Measurements from ENCODE around the gene CPA3.

Gene CPA3, protein sequence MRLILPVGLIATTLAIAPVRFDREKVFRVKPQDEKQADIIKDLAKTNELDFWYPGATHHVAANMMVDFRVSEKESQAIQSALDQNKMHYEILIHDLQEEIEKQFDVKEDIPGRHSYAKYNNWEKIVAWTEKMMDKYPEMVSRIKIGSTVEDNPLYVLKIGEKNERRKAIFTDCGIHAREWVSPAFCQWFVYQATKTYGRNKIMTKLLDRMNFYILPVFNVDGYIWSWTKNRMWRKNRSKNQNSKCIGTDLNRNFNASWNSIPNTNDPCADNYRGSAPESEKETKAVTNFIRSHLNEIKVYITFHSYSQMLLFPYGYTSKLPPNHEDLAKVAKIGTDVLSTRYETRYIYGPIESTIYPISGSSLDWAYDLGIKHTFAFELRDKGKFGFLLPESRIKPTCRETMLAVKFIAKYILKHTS

DNA sequence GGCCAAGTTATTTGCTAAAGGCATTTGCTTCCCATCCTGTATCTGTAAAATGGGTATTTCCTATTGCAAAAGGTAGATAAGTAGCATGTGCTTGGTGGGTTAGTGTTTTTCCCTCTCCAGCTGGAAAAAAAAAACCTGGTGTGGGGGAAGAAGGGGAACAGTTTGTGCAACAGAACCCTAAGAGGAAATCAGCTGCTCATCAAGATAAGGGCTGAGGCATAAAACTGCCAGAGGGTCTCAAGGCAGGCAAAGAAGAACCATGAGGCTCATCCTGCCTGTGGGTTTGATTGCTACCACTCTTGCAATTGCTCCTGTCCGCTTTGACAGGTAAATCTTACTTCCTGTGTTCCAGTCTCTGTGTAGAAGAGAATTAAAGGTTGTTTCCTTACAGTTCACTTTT, at the start of gene CPA3:
TSS of gene CPA3 (plus strand) at position 248 of the 400 bp plus-strand sequence. CDS start at position 260, 12 bp downstream.
- no peak for DNase-seq

DNA sequence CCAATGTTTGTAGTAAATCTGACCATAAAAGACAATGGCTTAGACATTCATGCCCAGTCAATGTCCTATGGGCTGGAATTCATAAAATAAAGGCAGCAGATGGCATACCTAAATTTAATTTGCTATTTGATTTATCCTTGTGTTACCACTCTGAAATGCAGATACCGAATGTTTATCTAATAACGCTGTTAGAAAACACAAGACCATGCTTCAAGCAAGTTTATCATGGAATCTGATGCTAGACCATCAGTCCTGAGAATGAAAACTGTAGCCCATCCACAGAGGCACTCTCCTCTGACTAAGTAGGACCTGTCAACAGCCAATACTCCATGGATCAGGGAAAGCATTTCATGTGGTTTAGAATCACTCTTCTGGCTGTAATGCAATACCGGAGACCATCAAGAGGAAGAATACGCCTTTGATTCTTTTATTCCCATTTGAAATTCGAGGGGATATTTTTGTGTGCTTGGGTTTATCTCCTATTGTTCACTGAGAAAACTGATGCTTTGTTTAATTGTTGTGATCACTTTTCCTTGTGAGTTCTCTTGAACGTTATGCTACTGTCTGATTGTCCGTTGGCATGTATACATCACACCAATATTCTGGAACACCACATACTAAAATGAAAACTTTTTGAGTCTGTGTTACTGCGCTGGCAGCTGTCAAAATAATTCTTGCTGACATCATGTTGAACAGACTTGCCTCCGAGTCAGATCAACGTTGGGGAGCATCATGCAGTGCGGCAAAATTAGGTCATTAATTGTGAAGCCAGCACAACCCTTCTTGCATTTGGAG, 49.6 kb upstream of the CPA3 start:
- no peak for DNase-seq

DNA sequence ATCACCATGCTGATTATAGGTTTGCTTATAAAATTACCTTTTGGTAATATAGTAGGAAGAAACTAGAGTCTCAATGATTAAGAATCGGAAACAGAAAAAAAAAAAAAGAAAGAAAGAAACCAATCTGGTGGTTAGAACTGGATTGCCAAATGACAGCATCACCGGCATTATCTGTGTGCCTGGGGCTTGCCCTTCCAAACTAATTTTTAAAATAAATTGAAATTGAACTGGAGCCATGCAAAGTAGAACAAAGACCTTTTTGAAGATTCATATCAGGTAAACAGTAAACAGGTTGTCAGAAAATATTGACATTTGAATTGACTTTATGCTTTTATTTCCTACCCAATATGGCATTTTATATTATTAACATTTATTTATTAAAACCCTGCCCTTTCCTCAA, 48.7 kb upstream of the CPA3 start:
- no peak for DNase-seq

DNA sequence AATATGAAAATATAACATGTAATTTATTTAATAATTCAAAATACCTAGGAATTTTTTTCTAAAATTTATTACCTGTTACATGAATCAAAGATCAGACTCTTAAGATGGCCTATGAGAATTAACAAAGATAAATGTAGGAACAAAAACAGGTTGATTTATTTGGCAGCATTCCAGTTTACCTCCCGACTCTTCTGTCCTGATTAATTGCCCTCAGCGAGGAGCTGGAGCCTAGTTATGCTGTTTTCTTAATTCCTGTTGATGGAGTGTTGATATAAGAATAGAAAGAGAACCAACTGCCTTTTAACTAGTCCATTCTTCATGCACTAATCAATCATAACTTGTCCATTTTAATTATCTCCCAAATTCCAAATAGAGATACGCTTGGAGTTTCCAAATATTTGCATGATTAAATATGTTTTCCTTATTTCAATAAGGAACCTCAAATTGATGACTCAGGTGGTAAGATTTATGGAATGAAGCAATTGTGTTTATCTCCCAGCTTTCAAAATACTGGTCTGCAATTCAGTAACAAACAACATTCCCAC, 48.0 kb upstream of the CPA3 start:
- no peak for DNase-seq

DNA sequence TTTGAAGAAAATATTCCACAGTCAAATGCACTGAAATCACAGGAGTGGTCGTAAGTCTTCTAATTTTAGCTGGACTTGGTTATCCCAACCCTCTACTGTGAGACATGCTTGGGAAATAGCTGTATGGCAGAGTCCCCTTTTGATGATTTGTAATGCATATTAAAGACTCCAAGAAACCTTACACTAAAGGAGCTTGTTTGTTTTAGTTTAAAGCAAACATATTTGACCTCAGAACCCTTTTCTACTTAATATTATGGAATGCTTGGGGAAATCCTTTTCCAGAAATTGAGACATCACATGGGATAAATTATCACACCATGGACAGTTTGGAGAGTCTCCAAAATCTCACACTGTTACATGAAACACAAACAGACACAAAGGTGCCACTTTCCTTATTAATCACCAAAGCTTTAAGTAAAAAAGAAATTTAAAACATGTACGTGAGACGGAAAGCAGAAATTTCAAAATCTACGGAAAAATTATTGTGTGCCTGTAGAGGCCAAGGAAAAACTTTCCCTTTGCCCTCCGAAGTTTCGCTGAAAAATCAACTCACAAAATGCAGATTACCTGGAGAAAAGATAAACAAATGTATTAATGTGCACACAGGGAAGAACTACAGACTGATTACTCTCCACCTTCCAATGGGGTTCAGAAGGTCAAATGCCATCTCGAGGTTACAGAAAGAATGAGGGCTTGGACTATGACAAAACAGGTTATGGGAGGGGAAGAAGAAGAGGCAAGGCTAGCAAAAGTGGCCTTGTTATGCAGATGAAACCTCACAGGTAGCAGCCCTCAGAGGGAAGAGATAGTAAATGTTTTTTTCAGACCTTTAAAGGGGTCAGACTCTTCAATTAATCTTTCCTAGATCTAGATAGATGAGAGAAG, 44.5 kb upstream of the CPA3 start:
- no peak for DNase-seq

DNA sequence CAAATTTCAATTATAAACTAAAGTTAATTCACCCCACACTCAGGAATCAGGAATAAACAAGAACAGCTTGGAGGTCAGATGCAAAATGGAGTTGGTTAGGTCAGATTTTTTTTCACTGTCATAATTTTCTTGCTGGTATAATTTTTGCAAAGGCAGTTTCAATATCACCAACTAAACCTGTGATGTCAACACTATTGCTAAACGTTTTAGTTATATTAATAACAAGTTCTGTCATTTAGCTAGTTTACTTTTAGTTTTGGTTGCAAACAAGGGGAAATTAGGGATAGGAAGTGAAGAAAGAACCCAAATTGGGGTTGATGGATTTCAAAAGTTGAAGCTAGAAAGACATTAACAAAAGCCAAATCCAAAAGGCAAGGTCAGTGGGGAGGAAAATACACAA, 42.1 kb upstream of the CPA3 start:
- peak; percentile 48 to 65 for DNase-seq

DNA sequence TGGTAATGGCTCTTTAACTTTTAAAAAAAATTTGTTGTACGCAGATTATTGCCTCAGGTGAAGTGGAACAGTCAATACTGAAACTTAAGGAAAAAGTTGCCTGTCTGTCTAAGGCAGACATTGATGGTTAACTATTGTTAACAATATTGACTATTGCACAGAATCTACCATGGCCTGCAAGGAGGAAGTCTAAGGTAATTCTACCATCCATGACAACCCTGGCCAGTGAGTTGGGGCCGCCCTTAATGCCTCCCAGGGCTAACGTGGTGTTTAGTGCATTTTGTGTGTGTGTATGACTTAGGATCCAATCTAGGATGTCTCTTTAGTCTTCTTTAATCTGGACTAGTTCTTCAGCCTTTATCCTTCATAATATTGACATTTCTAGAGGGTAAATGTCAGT, 39.6 kb upstream of the CPA3 start:
- DNase-seq = no peak

DNA sequence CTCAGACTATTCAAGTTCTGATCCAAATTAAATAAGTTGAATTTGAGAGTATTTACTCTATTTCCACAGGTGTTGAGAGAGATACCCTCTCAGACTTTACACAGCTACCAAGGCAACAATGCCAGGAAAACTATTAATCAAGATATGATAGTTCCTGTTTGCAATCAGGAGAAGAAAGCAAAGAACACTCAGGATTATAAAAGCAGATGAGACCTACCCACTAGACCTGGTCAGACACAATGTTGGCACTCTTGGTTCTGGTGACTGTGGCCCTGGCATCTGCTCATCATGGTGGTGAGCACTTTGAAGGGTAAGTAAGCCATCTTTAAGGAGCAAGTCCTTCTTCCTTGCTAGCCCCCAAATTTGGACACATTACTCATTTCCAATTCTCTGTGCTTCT, 37.5 kb upstream of the CPA3 start, which contains the start of gene CPB1:
TSS of gene CPB1 (plus strand) at position 227 of the 400 bp plus-strand sequence. CDS start at position 240, 13 bp downstream.
- DNase-seq = no peak

DNA sequence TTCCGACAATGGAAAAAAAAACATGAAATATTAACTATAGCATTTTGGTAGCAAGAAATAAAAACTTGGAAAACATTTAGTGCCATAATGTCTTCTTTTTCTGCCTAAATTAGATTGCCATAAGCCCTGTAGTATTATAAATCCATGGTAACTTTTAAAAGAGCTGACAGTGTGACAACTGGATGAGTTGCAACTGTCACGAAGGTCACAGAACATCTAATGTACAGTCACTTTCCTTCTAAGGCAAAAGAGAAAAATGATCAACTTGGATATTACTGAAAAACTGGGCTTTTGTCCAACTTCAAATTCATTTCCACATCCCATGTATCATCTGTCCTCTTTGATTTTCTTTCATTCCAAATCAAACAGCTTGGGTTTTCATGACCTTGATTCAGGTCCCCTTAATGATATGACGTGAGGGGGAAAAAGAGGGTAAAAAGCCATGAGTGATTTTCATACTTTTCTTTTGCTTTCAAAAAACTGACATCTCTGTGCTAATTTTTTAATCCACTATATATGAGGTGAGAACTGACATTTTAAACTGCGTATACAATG, 36.9 kb upstream of the CPA3 start:
- DNase-seq = no peak

DNA sequence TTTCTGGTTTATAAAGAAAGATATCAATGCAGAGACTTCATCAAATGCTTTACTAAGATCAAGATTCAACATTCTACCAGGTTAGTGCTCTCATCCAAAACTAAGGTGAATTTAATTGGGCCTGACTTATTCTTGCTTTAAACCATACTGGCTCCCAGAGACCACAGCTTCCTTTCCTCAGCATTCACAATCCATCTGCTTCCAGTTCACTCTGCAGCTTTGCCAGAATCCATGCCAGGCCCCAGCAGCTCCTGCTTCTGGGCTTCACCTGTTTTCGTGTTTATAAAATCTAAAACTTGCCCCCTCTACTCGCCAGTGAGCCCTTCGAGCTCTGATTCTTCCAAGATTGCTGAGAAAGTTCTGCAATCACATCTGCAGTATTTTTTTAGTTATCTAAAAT, 35.2 kb upstream of the CPA3 start:
- DNase-seq = no peak

DNA sequence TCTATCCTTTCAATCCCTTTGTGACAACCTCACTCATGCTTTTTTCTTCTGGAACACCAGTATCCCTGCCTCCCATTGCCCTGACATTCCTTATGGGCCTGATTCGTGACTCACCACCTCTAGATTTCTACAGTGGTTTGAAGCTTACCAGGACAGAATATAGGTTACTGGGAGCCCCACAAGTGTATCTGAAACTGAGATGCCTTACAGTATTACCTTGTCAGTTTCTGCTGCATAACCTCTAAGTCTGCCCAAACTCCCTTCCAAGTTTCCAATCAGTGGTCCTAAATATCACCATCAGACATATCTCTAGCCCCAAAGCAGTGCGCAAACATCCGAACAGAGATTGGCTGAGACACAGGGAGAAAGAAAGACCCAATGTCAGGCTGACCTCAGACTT, 31.9 kb upstream of the CPA3 start:
- no peak for DNase-seq

DNA sequence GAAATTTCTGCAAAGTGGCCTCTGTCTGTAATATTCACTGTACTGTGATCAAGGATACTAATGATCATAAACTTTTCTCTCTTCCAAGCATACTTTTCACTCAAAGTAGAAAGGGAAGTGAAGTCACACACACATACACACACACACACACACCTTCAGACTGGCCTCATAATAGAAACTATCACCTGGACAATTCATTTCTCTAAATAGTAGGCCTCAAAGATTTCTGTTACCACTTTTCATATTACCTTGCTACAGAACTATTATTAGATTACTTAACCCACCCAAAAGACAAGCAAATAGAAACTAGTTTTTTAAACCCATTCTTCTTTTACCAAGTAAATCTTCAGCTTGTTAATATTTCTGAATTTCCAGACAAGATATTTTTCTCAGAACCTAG, 25.3 kb upstream of the CPA3 start:
- no peak for DNase-seq

DNA sequence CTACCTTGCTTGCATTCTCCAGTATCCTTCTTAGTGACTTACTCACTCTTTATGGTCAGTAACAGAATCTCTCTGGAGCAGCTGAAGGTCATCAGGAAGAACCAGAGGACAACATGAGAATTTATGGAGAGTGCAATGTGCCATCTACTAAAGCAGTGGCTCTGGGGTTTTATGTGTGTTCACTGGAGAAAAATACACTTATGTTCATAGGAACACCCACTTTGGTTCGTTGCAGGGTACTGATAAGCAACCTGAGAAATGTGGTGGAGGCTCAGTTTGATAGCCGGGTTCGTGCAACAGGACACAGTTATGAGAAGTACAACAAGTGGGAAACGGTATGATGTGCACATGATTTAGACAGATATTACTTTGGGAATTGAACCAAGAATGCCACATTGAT, 24.6 kb upstream of the CPA3 start:
- no peak for DNase-seq

DNA sequence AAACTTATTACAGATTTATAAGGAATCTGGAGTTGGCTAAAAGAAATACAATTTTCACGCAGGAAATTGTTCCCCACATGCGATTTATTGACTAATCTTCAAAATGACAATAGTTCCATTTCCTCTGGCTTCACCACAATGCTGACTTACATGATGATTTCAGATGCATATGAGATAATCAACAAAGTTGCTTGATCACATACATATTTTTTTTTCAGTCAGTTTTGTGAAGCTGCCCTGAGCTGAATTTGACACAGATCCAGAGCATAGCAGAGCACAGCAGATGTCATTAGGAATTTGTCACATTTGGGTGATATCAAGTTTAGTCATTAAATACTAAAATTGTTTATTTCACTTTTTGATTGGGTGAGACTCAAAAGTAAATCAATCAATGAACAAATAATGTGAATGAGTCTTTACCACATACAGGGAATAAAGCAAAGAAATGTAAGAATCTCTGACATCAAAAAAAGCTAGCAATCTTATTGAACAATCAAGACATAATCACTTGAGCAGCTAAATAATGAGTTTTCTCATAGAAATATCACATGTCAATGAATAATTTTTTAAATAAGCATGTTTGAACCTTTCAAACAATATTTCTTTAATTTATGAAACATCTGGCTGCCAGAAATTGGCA, 19.2 kb upstream of the CPA3 start:
- no peak for DNase-seq

DNA sequence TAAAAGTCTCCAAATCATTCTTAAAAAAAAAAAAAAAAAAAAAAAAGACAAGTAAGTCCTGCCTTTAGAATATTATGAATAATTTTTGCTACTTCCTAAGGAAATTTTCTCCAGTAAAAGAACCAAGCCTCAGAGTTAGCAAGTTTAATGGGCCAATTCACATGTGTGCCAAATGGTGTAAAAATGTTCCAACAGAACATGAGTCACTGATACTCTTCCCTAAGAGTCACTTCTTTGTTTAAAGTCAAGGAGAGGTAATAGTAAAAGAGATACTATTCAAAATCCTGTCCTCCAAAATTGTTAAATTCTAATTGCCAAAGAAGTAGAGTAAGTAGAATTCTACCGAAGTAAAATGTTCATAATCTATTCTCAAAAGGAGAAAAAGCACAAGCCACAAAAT, 17.7 kb upstream of the CPA3 start:
- DNase-seq = no peak

DNA sequence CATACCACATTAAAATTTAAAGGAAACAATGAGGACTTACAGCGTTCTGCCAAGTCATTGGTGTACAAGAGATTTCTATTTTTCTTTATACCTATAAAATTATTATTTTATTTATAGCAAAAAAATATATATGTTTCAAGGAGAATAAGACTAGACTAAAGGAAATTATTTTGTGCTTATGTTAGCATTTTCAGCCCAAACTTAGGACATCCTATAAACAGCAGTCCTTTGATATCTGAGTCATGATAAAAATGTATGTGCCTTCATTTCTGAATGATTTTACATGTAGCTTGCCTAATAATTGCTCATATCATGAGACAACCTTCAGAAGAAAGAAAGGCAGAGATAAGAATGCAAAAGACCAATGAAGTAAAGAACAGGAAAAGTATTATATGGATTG, 16.7 kb upstream of the CPA3 start:
- no peak for DNase-seq

DNA sequence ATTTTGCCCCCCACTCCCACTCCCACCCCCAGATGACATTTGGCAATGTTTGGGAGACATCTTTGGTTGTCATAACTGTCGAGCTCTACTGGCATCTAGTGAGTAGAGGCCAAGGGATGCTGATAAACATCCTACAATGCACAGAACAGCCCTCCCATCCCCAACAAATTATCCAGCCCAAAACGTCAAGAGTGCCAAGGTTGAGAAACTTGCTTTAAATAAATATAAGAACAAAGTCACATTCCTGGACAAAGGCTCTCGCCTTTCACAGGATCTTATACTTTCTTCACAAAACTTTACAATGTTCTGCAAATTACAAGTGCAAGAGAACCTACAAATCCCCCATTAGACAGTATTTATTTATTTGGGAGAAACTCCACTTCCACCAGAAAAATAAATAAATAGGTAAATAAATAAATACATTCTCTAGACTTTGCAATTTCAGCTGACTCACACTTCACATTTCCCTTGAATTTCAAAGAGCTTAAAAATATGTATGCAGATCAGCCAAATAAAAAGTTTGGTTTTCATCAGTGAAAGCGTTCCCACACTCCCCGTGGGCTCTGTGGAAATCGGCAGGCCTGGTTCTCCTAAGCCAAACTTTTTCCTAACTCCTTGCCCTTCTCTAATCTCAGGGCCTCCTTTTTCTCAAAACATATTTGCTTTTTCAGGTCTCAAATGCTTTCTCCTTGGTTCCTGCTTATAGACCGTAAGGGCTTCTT, 12.7 kb upstream of the CPA3 start:
- no peak for DNase-seq

DNA sequence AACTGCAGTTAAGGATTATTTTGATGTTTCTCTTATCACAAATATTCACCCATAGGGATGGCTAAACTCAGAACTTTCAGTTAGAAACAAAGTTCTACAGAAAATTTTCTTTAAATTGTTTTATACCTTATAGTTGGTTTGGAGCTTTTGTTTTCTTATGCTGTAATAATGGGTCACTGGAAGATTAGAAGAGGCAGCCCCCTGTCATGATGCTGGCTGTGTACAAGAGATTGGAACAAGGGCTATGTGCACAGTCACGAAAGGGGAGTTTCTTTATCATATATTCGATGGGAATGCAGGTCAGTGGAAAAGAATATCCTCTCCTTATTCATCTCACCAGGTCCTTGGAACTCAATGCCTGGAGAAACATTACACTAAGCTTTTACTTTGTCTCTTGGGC, 12.0 kb upstream of the CPA3 start:
- DNase-seq = no peak

DNA sequence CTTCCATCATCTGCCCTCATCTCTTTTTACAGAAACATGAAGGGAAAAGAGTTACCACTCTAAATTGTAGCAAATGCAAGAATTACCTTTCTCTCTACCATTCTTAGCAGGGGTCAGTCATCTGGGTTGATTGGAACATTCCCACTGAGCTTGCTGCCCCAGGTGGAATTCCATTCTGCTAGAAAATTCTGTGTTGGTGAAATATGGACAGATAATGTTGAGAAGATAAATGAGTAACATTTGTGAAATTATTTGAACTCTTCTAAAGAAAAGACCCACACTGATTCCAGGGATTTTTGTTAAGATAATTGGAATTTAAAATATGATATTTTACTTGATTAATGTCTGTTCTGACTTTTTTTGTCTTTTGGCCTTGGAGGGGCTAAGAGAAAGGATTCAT, 11.0 kb upstream of the CPA3 start:
- no peak for DNase-seq

DNA sequence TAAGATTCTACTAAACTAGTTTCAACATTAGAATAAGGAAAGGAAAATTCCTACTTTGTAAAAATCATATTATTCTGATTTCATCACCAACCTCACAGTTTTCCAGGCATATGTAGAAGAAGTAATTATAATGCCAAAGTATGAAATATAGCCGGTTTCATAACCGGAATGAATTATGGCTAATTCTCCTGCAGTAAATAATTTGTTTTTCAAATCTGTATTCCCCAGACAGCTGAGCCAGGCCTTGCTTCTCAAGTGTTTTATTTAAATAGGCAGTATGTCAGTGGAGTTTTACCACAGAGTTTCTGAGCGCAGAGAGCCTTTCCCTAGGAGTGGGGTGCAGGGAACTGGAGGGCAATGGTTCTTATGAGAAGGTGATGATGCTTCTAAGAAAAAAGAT, 8.7 kb upstream of the CPA3 start:
- no peak for DNase-seq

DNA sequence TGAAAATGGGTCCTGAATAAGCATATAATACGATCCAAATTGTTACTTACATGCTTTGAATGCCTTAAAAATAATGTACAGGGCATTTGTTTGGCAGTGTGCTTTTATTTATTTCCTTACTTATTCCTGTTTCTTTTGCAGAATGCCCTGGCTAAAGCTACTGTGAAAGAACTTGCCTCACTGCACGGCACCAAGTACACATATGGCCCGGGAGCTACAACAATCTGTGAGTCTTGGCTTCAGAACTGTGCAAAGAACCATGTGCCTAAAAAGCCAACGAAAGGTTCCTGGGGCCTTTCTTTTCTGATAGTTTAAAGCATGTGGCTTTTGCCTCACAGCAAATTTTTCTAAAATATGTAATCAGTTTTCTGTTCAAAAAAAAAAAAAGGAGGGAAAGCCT, 7.8 kb upstream of the CPA3 start:
- no peak for DNase-seq
